Measurements from ENCODE around the gene ADGRE1.

Gene ADGRE1

GRCh38 chr19:6955082-6955481, 67.7 kb downstream of the ADGRE1 start:
- no peak for DNase-seq (ENCODE audit: low read depth)

- DNase-seq (ENCODE audit: low read depth), result no peak
Measured at GRCh38 chr19:6956573-6956972, 69.2 kb downstream of the ADGRE1 start.

GRCh38 chr19:6958791-6959190, 71.4 kb downstream of the ADGRE1 start:
- no peak for DNase-seq (ENCODE audit: low read depth)

- DNase-seq (ENCODE audit: low read depth), result no peak
Measured at GRCh38 chr19:6963244-6963852, 76.0 kb downstream of the ADGRE1 start.

- peak; percentile 19 for DNase-seq (ENCODE audit: low read depth)
Measured at GRCh38 chr19:6963937-6964336, 76.6 kb downstream of the ADGRE1 start.

GRCh38 chr19:6967967-6968366, 80.6 kb downstream of the ADGRE1 start:
- no peak for DNase-seq (ENCODE audit: low read depth)

GRCh38 chr19:6969490-6969889, 82.1 kb downstream of the ADGRE1 start:
- no peak for DNase-seq (ENCODE audit: low read depth)

- DNase-seq (ENCODE audit: low read depth), result no peak
Measured at GRCh38 chr19:6970021-6970420, 82.6 kb downstream of the ADGRE1 start.

- no peak for DNase-seq (ENCODE audit: low read depth)
Measured at GRCh38 chr19:6970443-6970842, 83.1 kb downstream of the ADGRE1 start.

GRCh38 chr19:6971366-6971765, 84.0 kb downstream of the ADGRE1 start:
- no peak for DNase-seq (ENCODE audit: low read depth)

GRCh38 chr19:6976197-6976596, 88.8 kb downstream of the ADGRE1 start:
- no peak for DNase-seq (ENCODE audit: low read depth)

- DNase-seq (ENCODE audit: low read depth), result no peak
Measured at GRCh38 chr19:6979399-6979798, 92.0 kb downstream of the ADGRE1 start.

GRCh38 chr19:6983448-6983847, 96.1 kb downstream of the ADGRE1 start:
- no peak for DNase-seq (ENCODE audit: low read depth)

GRCh38 chr19:6987850-6988249, 100.5 kb downstream of the ADGRE1 start:
- DNase-seq (ENCODE audit: low read depth), result no peak

GRCh38 chr19:6988257-6988656, 100.9 kb downstream of the ADGRE1 start:
- DNase-seq (ENCODE audit: low read depth), result no peak

Data from stimulated activated CD8-positive, alpha-beta memory T cell treated with anti-CD3 and anti-CD28 coated beads, Interleukin-15, amount 100 ng/mL, for 1 hour (primary cell).